ENCODE measurements around the gene FMNL3.
"Not testable (repeated sequence)": the region's sequence is repeated elsewhere in the genome, so short reads cannot be mapped to it uniquely, and the experiment has no call there.

FMNL3 gene

DNA sequence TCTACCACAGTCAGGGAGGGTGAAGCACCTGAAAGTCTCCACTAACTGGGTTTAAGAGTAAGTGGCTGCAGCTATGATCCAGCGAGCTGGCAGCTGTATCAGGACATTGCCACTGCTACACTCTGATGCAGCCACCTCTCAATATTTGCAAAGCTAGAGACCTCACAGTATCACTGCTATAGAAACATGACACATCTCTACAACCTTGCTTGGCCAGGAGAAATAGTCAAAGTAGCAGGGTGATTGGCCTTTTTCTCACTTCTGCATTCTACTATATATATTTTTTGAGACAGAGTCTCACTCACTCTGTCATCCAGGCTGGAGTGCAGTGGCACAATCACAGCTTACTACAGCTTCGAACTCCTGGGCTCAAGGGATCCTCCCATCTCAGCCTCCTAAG, 9.3 kb upstream of the FMNL3 start:
- DNase-seq: no peak

- DNase-seq: not testable (repeated sequence)
Observed at GRCh38 chr12:49713952-49714351, 6.7 kb upstream of the FMNL3 start.

- no peak for DNase-seq
Observed at GRCh38 chr12:49708851-49709250, 1.6 kb upstream of the FMNL3 start.

GRCh38 chr12:49707812-49708147, 575 bp upstream of the FMNL3 start:
- DNase-seq: no peak

DNA sequence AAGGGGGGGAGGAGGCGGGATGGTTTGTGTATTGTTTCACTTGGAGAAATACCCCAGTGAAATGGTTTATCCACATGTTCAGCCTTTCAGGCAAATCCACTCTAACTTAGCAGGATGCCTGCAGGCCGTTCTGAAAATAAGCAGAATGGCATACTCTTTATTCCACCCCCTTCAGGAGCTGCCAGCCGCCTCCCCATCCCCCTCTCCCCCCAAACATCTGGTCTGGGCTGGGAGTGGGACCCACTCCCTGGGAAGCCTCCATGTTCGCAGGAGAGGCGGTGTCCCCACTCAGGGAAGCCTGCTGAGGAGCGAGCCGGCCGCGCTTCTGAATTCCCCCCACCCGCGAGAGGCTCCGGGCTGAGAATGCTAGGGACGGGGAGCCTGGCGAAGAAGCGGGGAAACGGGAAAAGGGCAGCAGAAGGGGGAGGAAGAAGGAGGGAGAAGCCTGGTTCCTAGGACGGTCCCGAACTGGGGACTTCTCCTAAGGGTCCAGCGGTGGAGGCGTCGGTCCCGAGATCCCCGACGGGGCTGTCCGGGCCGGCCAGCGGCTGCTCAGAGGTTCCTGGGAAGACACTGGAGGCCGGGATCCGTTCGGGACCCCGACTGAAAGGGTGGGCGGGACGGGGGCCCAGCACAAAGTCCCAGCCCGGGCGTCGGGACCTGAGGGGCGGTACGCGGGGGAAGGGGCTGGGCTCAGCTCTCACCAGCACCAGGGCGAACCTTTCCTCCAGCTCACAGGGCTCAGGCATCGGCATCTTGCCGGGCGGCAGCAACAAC, 666 bp downstream of the FMNL3 start:
- DNase-seq: no peak

- no peak for DNase-seq
Observed at GRCh38 chr12:49705479-49706134, 1.6 kb downstream of the FMNL3 start.

GRCh38 chr12:49703647-49704137, 3.5 kb downstream of the FMNL3 start:
- DNase-seq: no peak

DNA sequence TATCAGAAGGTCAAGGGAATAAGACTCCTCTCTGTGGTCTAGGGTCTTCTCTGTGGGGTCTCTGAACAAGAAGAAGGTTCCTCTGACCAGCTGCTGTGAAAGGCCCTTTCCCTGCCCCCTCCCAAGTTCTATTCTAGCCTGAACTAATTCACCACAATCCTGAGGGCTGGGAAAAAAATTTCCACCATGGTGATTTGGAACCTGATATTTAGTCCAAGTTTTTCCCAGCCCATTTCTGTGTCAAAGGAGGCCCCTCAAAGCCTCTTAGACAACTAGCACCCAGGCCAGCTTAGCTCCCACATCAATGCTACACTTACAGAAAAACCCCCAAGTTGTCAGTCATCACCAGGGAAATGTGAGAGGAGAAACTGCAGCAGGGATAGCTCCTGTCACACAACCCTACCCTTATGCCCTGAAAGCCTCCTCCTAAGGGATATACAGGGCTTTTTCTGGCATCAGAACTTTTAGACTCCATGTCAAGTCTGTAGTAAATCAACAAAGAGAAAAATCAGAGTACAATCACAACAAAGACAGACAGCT, 4.5 kb downstream of the FMNL3 start:
- DNase-seq: no peak

GRCh38 chr12:49702009-49702408, 5.2 kb downstream of the FMNL3 start:
- no peak for DNase-seq

DNA sequence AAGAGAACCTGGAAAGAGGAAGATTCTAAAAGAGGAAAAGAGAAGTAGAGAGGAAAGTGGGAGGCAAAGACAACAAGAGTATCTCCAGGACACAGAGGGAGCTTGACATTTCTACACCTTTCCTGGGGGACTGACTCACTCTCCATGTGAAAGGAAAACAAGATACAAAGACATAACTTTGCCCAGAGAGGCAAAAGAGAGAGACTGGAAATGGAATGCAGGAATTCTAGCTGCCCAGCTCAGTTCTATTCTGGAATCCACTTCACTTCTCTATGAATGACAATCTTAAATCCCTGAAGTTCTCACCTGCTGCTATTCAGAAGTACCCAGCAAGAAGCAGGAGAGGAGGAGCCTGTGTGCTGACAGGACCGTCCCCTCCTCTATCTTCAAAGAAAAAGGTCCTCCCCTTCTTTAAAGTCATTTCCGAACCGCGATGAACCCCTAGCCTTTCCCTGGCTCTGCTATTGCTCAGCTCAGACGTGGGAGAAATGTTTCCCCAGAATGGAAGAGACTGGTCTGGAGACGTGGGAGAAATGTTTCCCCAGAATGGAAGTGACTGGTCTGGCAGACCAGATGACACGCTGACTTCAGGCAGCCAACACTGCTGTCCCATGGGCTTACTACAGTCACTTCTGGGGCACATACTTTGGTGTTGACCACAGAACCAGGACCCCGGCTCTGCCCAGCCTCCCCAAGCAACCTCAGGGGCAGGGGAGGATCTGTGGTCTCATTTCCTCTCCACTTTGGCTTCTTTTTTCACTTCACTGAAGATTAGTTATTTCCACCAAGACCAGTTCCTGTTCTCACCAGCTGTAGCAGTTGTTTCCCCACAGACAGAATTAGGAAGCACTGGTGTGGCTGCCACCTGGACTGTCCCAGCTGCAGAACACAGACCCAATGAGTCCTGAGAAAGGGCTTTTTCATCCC, 8.3 kb downstream of the FMNL3 start:
- DNase-seq: no peak

DNA sequence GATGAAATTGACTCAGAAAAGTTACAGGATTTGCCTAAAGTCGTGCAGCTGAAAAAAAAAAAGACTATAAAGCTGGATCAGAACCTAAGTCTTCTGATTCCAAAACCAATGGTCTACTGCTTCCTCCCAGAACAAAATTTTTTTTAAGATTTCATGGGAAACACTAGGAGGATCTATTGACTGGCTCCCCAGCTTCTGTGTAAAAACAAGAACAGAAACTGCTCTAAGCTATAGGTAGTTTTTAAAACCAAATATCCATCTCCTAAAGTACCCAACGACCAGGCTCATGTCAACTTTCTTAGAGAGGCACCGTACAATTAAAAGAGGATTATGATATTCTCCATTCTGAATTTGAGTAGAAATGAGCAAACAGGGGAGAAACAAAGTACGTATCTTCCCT, 9.4 kb downstream of the FMNL3 start:
- no peak for DNase-seq

GRCh38 chr12:49696723-49697122, 10.5 kb downstream of the FMNL3 start:
- DNase-seq: no peak

DNA sequence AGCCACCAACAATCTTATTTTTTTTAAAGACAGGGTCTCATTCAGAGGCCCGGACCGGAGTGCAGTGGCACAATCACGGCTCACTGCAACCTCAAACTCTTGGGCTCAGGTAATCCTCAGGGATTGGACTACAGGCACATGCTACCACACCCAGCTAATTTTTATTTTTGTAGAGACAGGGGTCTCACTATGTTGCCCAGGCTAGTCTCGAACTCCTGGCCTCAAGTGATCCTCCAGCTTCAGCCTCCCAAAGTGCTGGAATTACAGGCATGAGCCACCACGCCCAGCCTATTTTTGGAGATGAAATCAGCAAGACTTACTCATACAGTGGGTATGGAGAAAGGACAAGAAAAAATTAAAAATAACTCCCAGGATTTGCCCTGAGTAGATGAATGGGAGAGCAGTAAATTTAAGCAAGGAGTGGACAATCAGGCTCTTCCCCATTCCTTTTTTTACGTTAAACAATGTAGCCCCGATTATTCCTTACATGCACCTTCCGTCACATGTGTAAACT, 13.2 kb downstream of the FMNL3 start:
- DNase-seq: no peak

DNA sequence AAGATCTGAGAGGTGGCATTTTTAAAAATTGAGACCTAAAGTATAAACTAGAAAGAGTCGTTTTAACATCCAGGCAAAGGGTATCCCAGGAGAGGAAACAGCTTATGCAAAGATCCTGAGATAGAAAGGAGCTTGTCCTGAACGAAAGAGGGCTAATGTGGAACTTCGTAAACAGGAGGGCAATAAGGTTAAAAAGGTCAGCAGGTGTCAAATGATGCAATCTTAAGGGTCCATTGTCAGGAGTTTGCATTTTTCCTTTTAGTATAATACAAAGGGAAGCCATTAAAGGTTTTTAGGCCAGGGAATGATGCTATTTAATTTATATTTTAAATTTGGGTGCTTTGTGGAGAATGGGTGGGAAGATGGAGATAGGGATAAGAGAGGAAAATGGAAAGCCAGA, 14.4 kb downstream of the FMNL3 start:
- DNase-seq: no peak

GRCh38 chr12:49689785-49690184, 17.4 kb downstream of the FMNL3 start:
- DNase-seq: no peak

GRCh38 chr12:49689237-49689636, 18.0 kb downstream of the FMNL3 start:
- DNase-seq: no peak

DNA sequence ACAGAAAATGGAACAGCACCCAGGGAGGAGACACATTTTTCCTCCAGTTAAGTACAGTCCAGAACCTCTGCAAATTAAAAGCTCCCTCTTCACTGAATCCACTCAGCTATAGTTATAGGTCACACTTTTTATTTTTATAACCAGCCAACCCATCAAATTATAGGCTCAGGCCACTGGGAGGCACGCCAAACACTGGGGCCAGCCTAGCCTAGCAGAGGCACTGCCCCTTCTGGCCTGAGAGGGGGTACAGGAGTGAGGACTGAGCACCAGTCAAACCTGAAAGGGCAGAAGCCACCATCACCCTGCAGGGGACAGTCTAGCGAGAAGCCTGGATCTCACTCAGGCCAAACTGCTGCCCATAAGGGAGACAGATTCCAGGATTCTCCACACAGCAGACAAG, 19.3 kb downstream of the FMNL3 start:
- DNase-seq: no peak

GRCh38 chr12:49684310-49684854, 22.8 kb downstream of the FMNL3 start:
- no peak for DNase-seq

DNA sequence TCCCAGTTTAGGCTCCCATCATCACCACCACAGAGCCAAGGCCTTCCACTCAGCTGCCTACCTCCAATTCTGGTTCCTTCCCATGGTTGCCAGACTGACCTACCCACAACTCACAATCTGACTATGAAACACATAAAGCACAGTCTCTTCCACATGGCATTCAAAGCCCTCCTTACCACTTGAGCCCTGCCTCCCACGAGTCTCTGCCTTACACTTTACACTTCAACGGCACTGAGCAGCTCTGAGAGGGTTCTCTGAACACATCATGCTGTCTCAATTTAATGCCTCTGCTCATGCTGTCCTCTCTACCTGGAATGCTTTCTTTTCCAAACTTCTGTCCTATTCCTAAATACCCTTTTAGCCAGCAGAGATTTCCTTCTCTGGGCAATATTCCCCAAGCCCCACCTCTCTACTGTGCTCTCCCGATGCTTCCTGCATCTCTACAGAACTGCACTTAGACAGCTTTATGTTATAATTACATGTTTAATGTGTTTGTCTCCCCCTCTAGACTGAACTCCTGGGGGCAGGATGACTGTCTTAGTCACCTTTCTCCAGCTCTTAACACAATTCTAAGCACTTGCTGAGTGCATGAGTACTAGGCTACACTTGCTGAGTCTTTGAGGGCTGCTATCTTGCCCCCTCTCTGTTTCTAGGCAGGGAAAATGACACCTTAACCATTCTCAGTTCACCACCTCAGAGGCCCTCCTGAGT, 23.5 kb downstream of the FMNL3 start:
- peak; percentile 25 for DNase-seq

DNA sequence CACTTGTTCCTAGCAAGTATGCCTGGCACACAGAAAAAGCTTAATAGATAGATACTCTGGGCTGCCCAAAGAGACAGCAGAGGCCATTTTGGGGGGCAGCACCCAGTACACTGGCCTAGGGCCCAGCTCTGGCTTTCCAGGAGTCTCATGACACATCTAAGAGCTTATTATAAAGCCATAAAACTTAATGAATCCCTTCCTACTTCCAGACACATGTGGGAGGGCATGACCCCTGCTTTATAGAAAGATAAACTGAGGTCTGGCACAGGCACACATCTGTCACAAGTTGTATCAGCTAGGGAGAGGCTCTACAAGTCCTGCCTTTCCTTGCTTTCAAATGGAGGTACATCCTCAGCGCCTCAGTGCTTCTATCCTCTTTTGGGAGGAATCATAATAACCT, 27.1 kb downstream of the FMNL3 start:
- DNase-seq: no peak

DNA sequence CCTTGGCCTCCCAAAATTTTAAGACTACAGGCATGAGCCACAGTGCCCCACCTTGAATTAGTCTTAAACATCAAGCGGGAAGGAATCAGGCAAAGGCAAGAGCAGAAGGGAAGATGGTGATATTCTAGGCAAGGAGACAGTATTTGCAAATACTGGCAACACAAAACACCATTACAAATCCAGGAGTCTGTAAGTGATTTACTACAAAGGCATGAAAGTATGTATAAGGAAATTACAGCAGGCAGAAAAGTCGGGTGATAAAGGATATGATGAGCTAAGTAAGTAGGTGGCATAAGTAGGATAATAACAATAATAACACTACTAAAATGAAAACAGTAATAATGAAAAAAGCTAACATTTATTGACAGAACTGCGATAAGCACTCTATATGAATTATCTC, 28.5 kb downstream of the FMNL3 start:
- no peak for DNase-seq

GRCh38 chr12:49675137-49675536, 32.1 kb downstream of the FMNL3 start:
- no peak for DNase-seq
